NT2/D1 (cell line): ENCODE data around the gene TPD52L2.

Source experiments
- SUZ12 ChIP-seq: IDR thresholded peaks from 2 replicates; pipeline ENCODE4 v1.6.1; 2011; ENCODE audit not compliant: insufficient read length, insufficient read depth; ENCODE audit errors: extremely low read depth
- YY1 ChIP-seq: IDR thresholded peaks from 2 replicates; pipeline ENCODE4 v1.6.1; 2011; ENCODE audit not compliant: insufficient read length, insufficient read depth
- ZNF274 ChIP-seq: IDR thresholded peaks from 2 replicates; pipeline ENCODE4 v1.6.1; 2011; ENCODE audit warnings: mild to moderate bottlenecking, low read depth, low read length

DNA sequence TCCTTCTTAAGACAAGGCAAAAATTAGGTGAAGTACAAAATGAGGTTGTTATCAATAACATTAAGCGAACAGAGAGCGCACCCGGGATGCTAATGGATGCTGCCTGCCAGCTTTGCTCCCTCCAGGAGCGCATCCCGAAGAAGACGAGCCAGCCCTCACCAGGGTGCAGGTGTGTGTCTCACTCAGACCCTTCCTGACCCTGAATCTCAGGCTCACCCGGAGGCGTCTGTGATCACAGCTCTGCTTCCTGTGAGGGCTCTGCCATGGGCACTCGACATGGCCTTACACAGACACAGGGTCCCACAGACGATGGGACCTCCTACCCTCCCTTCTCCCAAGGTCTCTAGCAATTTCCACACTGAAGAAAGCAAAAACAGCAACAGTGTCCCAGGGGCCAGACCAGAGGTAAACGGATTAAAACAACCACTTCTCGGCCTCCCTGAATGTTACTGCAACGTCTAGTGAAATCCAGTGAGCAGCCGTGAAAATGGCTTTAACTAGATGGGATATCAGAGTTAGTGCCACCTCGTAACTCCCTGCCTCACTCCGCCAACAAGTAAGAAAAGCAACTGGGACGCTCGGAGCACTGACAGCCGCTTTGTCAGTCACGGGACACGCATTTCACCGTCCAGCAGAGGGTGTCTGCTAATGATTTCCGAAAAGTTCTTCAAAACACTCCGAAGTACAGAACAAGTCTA lies 45.7 kb upstream of the TPD52L2 start:
- TF ChIP-seq ZNF274 (no peak), YY1 (no peak), SUZ12 (no peak)
